Psoas muscle (tissue), 8 donors: ENCODE data around the gene ISX. TPM values are rescaled to one million over a fixed set of nuclear protein-coding genes. Genes with fewer than 3 reads are reported as not detected.

Experiments
- ATAC-seq, 4 donors: fragments of 200-7000 bp; cut with Tn5 transposase; one replicate each; pipeline ENCODE4 v1.9.1; 2020; ENCODE audit warnings: moderate library complexity in 3 of 4, mild to moderate bottlenecking in 2 of 4
- DNase-seq, 2 donors: peaks; one replicate each; pipeline ENCODE4 v3.0.0-alpha.2; 2020
- H3K27ac ChIP-seq: fragments of 200-600 bp; one replicate; pipeline ENCODE4 v1.8.0; 2022
- H3K27me3 ChIP-seq, 3 donors: fragments of 200-600 bp in 1 of 3; one replicate each; pipeline versions ENCODE4 v1.6.1 to v1.8.0; 2013 to 2022; ENCODE audit warnings: low read length in 2 of 3, mild to moderate bottlenecking in 2 of 3, moderate library complexity in 1 of 3; ENCODE audit not compliant: insufficient read depth in 3 of 3
- H3K36me3 ChIP-seq, 2 donors: fragments of 200-600 bp in 1 of 2; one replicate each; pipeline versions ENCODE4 v1.6.1 to v1.8.0; 2013 to 2022; ENCODE audit warnings: low read depth in 1 of 2, mild to moderate bottlenecking in 1 of 2, moderate library complexity in 1 of 2; ENCODE audit not compliant: insufficient read depth in 1 of 2
- H3K4me1 ChIP-seq: fragments of 200-600 bp; one replicate; pipeline ENCODE4 v1.8.0; 2022
- H3K4me3 ChIP-seq: fragments of 200-600 bp; one replicate; pipeline ENCODE4 v1.8.0; 2022; ENCODE audit warnings: mild to moderate bottlenecking
- H3K9me3 ChIP-seq: fragments of 200-600 bp; one replicate; pipeline ENCODE4 v1.8.0; 2022
- WGBS, 3 donors: extraction: QIAGEN DNeasy Blood & Tissue Kit; methylation state at CpG; one replicate each; pipeline versions ENCODE4 v1.1.6 to v1.1.7; 2013; 5-methylcytosine and 5-hydroxymethylcytosine counted together
- intact Hi-C, 2 donors: fragments of 100-400 bp; cut with DNase I; formaldehyde crosslinking; loops; one replicate each; pipeline versions ENCODE4 v1.11.0 to v1.14.2; 2022
- long read RNA-seq, 2 donors: library from polyadenylated mRNA; unstranded; transcript quantifications; one replicate each; pipeline ENCODE4 v2.0.0, GENCODE V29; 2021
- polyA plus RNA-seq, 3 donors: library from polyadenylated mRNA; stranded (reverse); fragments of 200-250 nt; gene quantifications; one replicate each; pipeline ENCODE4 v1.2.3, GENCODE V29; 2013
- total RNA-seq, 4 donors: library from RNA; stranded (reverse); fragmentation: NEBNext Ultra II Directional in 2 of 4; extraction: Animal tissue kit (Norgen Biotek cat#: 25700) in 2 of 4; gene quantifications; one replicate each; pipeline versions ENCODE4 v1.2.1 to v1.2.4, GENCODE V29; 2021 to 2023
- TF ChIP-seq, protein P1 (sequence below): fragments of 200-600 bp; IDR thresholded peaks from one replicate; pipeline ENCODE4 v1.8.0; 2022; ENCODE audit warnings: antibody characterized with exemption
- donor health status: healthy with polysubstance abuse.
- donor health status: DM: no; HTN: no; CAD: no; lungs with moderate emphysema.
- donor health status: Bipolar disorder and iron deficiency.
- donor health status: healthy.
- donor health status: DM: yes; HTN: yes; CAD: no.
- donor health status: DM: no; HTN: no; CAD: no.
- donor health status: DM: no; HTN: no; CAD: no.
- donor health status: DM: yes; HTN: yes; CAD: no.

The ISX gene
- total RNA-seq: not detected
- under 1 TPM in 1 of 3 donors, not detected in 2; 0.01 TPM for polyA plus RNA-seq
- long read RNA-seq, donor 1: 0 reads
- long read RNA-seq, donor 2: 0 reads

DNA sequence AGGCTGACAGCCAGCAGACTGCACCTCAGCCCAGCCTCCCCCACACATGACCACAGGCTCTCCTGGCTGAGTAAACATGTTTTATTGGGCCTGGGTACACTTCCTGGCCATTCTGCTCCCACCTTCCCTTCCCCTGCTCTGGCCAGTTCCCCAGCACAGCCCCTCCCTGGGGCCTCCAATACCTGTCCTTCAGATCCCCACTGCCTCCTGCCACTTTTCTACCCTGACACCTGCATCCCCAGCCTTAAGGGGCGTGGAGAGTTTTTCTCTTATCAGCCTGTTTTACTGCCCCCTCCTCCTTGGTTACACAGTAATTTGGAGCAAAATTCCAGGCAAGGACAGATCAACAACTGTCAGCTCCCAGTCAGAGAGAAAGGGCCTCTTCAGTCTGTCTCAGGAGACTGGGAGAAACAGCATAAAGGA is at the start of gene ISX:
Gene ISX, plus strand, starts transcription at position 363 of the 423 bp plus-strand sequence. CDS start 930 bp downstream, outside the sequence.
- no peak within 1 kb of the TSS for H3K4me3 ChIP-seq

DNA sequence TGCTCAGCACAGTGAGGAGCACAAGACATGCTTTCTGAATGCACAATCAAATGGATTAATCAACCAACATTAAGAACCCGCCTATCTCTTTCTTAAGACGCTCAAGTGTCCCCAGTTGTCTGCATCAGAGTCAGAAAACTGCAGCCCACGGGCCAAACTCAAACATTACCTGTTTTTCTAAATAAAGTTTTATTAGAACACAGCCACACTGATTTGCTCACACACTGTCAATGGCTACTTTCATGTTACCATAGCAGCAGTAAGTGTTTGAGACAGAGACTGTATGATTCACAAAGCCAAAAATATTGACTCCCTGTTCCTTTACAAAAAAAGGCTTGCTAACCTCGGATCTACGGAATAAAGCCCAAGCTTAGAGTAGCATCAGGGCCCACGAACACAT is 49.0 kb upstream of the ISX start:
- no peak for ATAC-seq
- Histone ChIP-seq H3K4me3 (no peak overlapping the region), H3K36me3 (no peaks in the 10 kb centered on the region), H3K4me1 (no peaks in the 10 kb centered on the region), H3K9me3 (no peaks in the 10 kb centered on the region), H3K27ac (no peak overlapping the region), H3K27me3 (peaks cover 0 to 6% (median 0%) of the 10 kb centered on the region in 3 donors)
- DNase-seq: no peak
- WGBS, 3 donors: 80 to 85% (median 84%) methylated on average over 6 of the region's 6 CpGs
- TF ChIP-seq, protein P1, sequence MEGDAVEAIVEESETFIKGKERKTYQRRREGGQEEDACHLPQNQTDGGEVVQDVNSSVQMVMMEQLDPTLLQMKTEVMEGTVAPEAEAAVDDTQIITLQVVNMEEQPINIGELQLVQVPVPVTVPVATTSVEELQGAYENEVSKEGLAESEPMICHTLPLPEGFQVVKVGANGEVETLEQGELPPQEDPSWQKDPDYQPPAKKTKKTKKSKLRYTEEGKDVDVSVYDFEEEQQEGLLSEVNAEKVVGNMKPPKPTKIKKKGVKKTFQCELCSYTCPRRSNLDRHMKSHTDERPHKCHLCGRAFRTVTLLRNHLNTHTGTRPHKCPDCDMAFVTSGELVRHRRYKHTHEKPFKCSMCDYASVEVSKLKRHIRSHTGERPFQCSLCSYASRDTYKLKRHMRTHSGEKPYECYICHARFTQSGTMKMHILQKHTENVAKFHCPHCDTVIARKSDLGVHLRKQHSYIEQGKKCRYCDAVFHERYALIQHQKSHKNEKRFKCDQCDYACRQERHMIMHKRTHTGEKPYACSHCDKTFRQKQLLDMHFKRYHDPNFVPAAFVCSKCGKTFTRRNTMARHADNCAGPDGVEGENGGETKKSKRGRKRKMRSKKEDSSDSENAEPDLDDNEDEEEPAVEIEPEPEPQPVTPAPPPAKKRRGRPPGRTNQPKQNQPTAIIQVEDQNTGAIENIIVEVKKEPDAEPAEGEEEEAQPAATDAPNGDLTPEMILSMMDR: no peak
- intact Hi-C loops: no loop called here

More for the DNA sequence above, at the start of gene ISX:
- H3K9me3 ChIP-seq: no peaks in the 10 kb centered on the region
- TF ChIP-seq, protein P1: no peak
- H3K27me3 ChIP-seq: peaks cover 0 to 1% (median 0%) of the 10 kb centered on the region in 3 donors
- H3K27ac ChIP-seq: no peak within 1 kb of the TSS
- H3K36me3 ChIP-seq: no peaks in the 10 kb centered on the region
- DNase-seq: no peak
- ATAC-seq: no peak
- 44 to 50% (median 46%) methylated on average over 1 of the region's 1 CpG for WGBS, 3 donors
- no peaks in the 10 kb centered on the region for H3K4me1 ChIP-seq
- intact Hi-C loops: no loop called here

DNA sequence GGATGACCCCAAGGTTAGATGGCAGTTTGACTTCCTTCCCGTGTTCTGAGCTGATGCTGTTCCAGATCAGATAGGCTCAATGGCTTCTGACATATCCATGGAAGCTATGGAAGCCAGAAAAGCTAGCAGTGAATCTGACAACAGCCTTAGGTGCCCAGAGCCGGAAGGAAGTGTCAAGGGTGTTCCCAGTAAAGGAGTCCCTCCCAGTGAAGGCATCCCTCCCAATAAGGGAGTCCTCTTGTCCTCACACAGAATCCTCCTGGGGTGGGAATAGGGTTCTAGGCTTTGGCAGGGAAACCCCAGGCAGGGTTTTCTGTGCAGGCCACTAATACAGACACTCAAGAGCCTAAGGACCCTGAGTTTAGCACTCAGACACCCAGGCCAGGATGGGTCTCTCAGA is 47.0 kb upstream of the ISX start:
- intact Hi-C loops: no loop called here
- peaks cover 0 to 6% (median 0%) of the 10 kb centered on the region in 3 donors for H3K27me3 ChIP-seq

DNA sequence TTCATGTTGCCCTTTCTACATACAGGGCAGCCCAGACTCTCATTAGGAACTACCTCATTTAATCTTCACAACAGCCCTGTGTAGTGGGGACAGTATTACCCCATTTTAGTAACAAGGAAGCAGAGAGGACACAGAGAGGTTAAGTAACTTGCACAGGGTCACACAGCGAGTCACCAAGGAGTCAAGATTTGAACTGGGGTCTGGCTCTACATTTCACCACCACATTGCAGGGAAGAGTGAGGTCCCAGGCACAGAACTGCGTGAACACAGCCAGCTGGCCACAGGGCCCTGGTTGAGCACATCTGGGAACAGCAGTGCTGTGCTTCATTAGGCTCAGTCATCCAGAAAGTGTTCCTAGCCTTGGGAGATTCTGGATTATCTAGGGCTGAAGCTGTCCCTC is 45.4 kb upstream of the ISX start:
- WGBS, 3 donors: 73 to 91% (median 82%) methylated on average over 2 of the region's 2 CpGs
- Histone ChIP-seq H3K27me3 (peaks cover 0 to 6% (median 0%) of the 10 kb centered on the region in 3 donors), H3K4me3 (no peak overlapping the region), H3K4me1 (no peaks in the 10 kb centered on the region), H3K27ac (no peak overlapping the region), H3K9me3 (no peaks in the 10 kb centered on the region), H3K36me3 (no peaks in the 10 kb centered on the region)
- intact Hi-C loops: loop anchor here in 1 of 2 donors (10.0 kb wide), 2 partner anchors 606 to 1716 kb away; no protein-coding TSS in a partner anchor
- DNase-seq (no peak), ATAC-seq (no peak)
- TF ChIP-seq, protein P1: no peak

More for the DNA sequence above, 47.0 kb upstream of the ISX start:
- TF ChIP-seq, protein P1: no peak
- DNase-seq: no peak
- no peak overlapping the region for H3K27ac ChIP-seq
- H3K4me3 ChIP-seq: no peak overlapping the region
- H3K36me3 ChIP-seq: no peaks in the 10 kb centered on the region
- 59 to 71% (median 66%) methylated on average over 2 of the region's 2 CpGs for WGBS, 3 donors
- ATAC-seq: no peak
- H3K9me3 ChIP-seq: no peaks in the 10 kb centered on the region
- H3K4me1 ChIP-seq: no peaks in the 10 kb centered on the region

- TF ChIP-seq, protein P1: no peak
- Histone ChIP-seq H3K27ac (no peak overlapping the region), H3K36me3 (no peaks in the 10 kb centered on the region), H3K27me3 (peaks cover 0 to 6% (median 0%) of the 10 kb centered on the region in 3 donors), H3K4me1 (no peaks in the 10 kb centered on the region), H3K4me3 (no peak overlapping the region), H3K9me3 (no peaks in the 10 kb centered on the region)
- DNase-seq: no peak
- 26 to 33% (median 28%) methylated on average over 7 of the region's 7 CpGs for WGBS, 3 donors
- intact Hi-C loops: loop anchor here in 1 of 2 donors (10.0 kb wide), 2 partner anchors 606 to 1716 kb away; no protein-coding TSS in a partner anchor
- ATAC-seq: no peak
These were observed 44.8 kb upstream of the ISX start for GRCh38 chr22:35021161-35021560.
